Neural progenitor cell (in vitro differentiated cells): Measurements from ENCODE around the gene ARL11. TPM values are rescaled to one million over a fixed set of nuclear protein-coding genes. Genes with fewer than 3 reads are reported as not detected.

Experiments used
- DNase-seq: peaks from one replicate; pipeline ENCODE4 v3.0.0-alpha.2; 2016; ENCODE audit warnings: low spot score
- H2AFZ ChIP-seq: fragments of 200-600 bp; sonication (generic); replicated peaks from 2 replicates; pipeline ENCODE4 v1.6.1; 2016; ENCODE audit warnings: antibody characterized with exemption
- H3F3A ChIP-seq: fragments of 200-600 bp; sonication (generic); 2 replicates; pipeline ENCODE4 v1.6.1; 2016; ENCODE audit warnings: antibody characterized with exemption, low read depth
- H3K27ac ChIP-seq: fragments of 200-600 bp; sonication (generic); 2 replicates; pipeline ENCODE4 v1.5.1; 2016; ENCODE audit warnings: mild to moderate bottlenecking
- H3K27me3 ChIP-seq: fragments of 200-600 bp; sonication (generic); 2 replicates; pipeline ENCODE4 v1.6.1; 2016; ENCODE audit warnings: mild to moderate bottlenecking, moderate library complexity
- H3K36me3 ChIP-seq: fragments of 200-600 bp; sonication (generic); 2 replicates; pipeline ENCODE4 v1.5.1; 2016
- H3K4me1 ChIP-seq: fragments of 200-600 bp; sonication (generic); 2 replicates; pipeline ENCODE4 v1.6.1; 2016; ENCODE audit warnings: mixed run types
- H3K4me2 ChIP-seq: fragments of 200-600 bp; sonication (generic); 2 replicates; pipeline ENCODE4 v1.6.1; 2016
- H3K4me3 ChIP-seq: fragments of 200-600 bp; sonication (generic); 2 replicates; pipeline ENCODE4 v1.5.1; 2016
- H3K79me2 ChIP-seq: fragments of 200-600 bp; sonication (generic); 2 replicates; pipeline ENCODE4 v1.6.1; 2016; ENCODE audit warnings: low read depth
- H3K9ac ChIP-seq: fragments of 200-600 bp; sonication (generic); 2 replicates; pipeline ENCODE4 v1.6.1; 2016
- H3K9me3 ChIP-seq: fragments of 200-600 bp; sonication (generic); 2 replicates; pipeline ENCODE4 v1.5.1; 2016; ENCODE audit warnings: low read depth
- H4K20me1 ChIP-seq: fragments of 200-600 bp; sonication (generic); 2 replicates; pipeline ENCODE4 v1.6.1; 2016; ENCODE audit warnings: low read depth
- H3K27ac Mint-ChIP-seq: 3 replicates; pipeline ENCODE4 v1.8.0; 2021; ENCODE audit warnings: mixed read lengths
- H3K27me3 Mint-ChIP-seq: 2 replicates; pipeline ENCODE4 v1.8.0; 2022; ENCODE audit warnings: low read depth, mild to moderate bottlenecking, inconsistent platforms, moderate library complexity, mixed read lengths; ENCODE audit not compliant: insufficient read depth
- H3K36me3 Mint-ChIP-seq: 3 replicates; pipeline ENCODE4 v1.8.0; 2021; ENCODE audit warnings: mixed read lengths
- H3K4me1 Mint-ChIP-seq: 3 replicates; pipeline ENCODE4 v1.8.0; 2021; ENCODE audit warnings: mixed read lengths
- H3K4me3 Mint-ChIP-seq: 3 replicates; pipeline ENCODE4 v1.8.0; 2021; ENCODE audit warnings: mild to moderate bottlenecking, moderate library complexity, mixed read lengths
- H3K9me3 Mint-ChIP-seq: 3 replicates; pipeline ENCODE4 v1.8.0; 2020; ENCODE audit warnings: mixed read lengths
- CTCF ChIP-seq: fragments of 200-600 bp; sonication (generic); IDR thresholded peaks from 2 replicates; pipeline ENCODE4 v1.5.1; 2017; ENCODE audit warnings: antibody characterized with exemption, mild to moderate bottlenecking
- EZH2 ChIP-seq: fragments of 200-600 bp; sonication (generic); IDR thresholded peaks from 2 replicates; pipeline ENCODE4 v1.6.1; 2017; ENCODE audit warnings: antibody characterized with exemption, mild to moderate bottlenecking, moderate library complexity
- EZH2phosphoT487 ChIP-seq: fragments of 200-600 bp; sonication (generic); IDR thresholded peaks from 2 replicates; pipeline ENCODE4 v1.6.1; 2017; ENCODE audit warnings: antibody characterized with exemption
- total RNA-seq: library from RNA; depleted of rRNA; stranded (reverse); fragments of >200 nt; gene quantifications from 2 replicates; pipeline ENCODE4 v1.2.3, GENCODE V29; 2015; ENCODE audit warnings: low replicate concordance

ARL11 gene
- total RNA-seq, 1 donor from 2014 or later = 0.06 TPM

GRCh38 chr13:49638744-49639072, 10.4 kb downstream of the ARL11 start:
- Mint-ChIP-seq H3K4me3 (no peak overlapping the region), H3K27me3 (no peaks in the 10 kb centered on the region), H3K4me1 (peaks cover 9% of the 10 kb centered on the region), H3K36me3 (no peaks in the 10 kb centered on the region), H3K9me3 (no peaks in the 10 kb centered on the region), H3K27ac (no peak overlapping the region)
- Histone ChIP-seq H3K9ac (no peak overlapping the region), H3K4me2 (no peak overlapping the region), H3K27me3 (no peaks in the 10 kb centered on the region), H3K36me3 (no peaks in the 10 kb centered on the region), H3K9me3 (no peaks in the 10 kb centered on the region), H3K27ac (no peak overlapping the region), H2AFZ (no peak overlapping the region), H3K4me1 (peaks cover 11% of the 10 kb centered on the region), H3K79me2 (no peaks in the 10 kb centered on the region), H3K4me3 (no peak overlapping the region), H4K20me1 (no peaks in the 10 kb centered on the region), H3F3A (peaks cover 5% of the 10 kb centered on the region)
- no peak for DNase-seq
- TF ChIP-seq EZH2phosphoT487 = no peak
- no peak for TF ChIP-seq CTCF
- TF ChIP-seq EZH2 = no peak

- H3K4me1 Mint-ChIP-seq = no peaks in the 10 kb centered on the region
- H3K9ac ChIP-seq = no peak overlapping the region
- no peaks in the 10 kb centered on the region for H3K9me3 ChIP-seq
- no peaks in the 10 kb centered on the region for H4K20me1 ChIP-seq
- H3K79me2 ChIP-seq = no peaks in the 10 kb centered on the region
- H3K4me3 Mint-ChIP-seq = no peak overlapping the region
- H3K27ac ChIP-seq = no peak overlapping the region
- no peaks in the 10 kb centered on the region for H3K36me3 Mint-ChIP-seq
- TF ChIP-seq EZH2phosphoT487 (no peak), CTCF (no peak), EZH2 (no peak)
- H3K4me2 ChIP-seq = no peak overlapping the region
- no peak for DNase-seq
- no peaks in the 10 kb centered on the region for H3K4me1 ChIP-seq
- H3K27ac Mint-ChIP-seq = no peak overlapping the region
- no peaks in the 10 kb centered on the region for H3K27me3 Mint-ChIP-seq
- no peak overlapping the region for H2AFZ ChIP-seq
- H3K4me3 ChIP-seq = no peak overlapping the region
- H3F3A ChIP-seq = peaks cover 5% of the 10 kb centered on the region
- H3K9me3 Mint-ChIP-seq = no peaks in the 10 kb centered on the region
- no peaks in the 10 kb centered on the region for H3K36me3 ChIP-seq
- H3K27me3 ChIP-seq = no peaks in the 10 kb centered on the region
These were observed 13.5 kb downstream of the ARL11 start for GRCh38 chr13:49641801-49642291.

- no peak for DNase-seq
- Histone ChIP-seq H3K79me2 (no peaks in the 10 kb centered on the region), H2AFZ (no peak overlapping the region), H3K9me3 (no peaks in the 10 kb centered on the region), H3K27ac (no peak overlapping the region), H3K4me3 (no peak overlapping the region), H3K4me2 (no peak overlapping the region), H3K27me3 (no peaks in the 10 kb centered on the region), H3F3A (peaks cover 5% of the 10 kb centered on the region), H4K20me1 (no peaks in the 10 kb centered on the region), H3K9ac (no peak overlapping the region), H3K36me3 (no peaks in the 10 kb centered on the region), H3K4me1 (no peaks in the 10 kb centered on the region)
- H3K27me3 Mint-ChIP-seq = no peaks in the 10 kb centered on the region
- H3K4me3 Mint-ChIP-seq = no peak overlapping the region
- no peaks in the 10 kb centered on the region for H3K36me3 Mint-ChIP-seq
- TF ChIP-seq EZH2phosphoT487 (no peak), CTCF (no peak), EZH2 (no peak)
- no peak overlapping the region for H3K27ac Mint-ChIP-seq
- H3K4me1 Mint-ChIP-seq = no peaks in the 10 kb centered on the region
- H3K9me3 Mint-ChIP-seq = no peaks in the 10 kb centered on the region
These were observed 14.8 kb downstream of the ARL11 start for GRCh38 chr13:49643035-49643646.
